SIG-M5 (cell line): ENCODE results near the gene STAT1.
"Not testable (repeated sequence)": the region's sequence is repeated elsewhere in the genome, so short reads cannot be mapped to it uniquely, and the experiment has no call there.

Source experiments
- DNase-seq: peaks from one replicate; lab custom pipeline; 2025; lab: John Stamatoyannopoulos, UW

The STAT1 gene

DNA sequence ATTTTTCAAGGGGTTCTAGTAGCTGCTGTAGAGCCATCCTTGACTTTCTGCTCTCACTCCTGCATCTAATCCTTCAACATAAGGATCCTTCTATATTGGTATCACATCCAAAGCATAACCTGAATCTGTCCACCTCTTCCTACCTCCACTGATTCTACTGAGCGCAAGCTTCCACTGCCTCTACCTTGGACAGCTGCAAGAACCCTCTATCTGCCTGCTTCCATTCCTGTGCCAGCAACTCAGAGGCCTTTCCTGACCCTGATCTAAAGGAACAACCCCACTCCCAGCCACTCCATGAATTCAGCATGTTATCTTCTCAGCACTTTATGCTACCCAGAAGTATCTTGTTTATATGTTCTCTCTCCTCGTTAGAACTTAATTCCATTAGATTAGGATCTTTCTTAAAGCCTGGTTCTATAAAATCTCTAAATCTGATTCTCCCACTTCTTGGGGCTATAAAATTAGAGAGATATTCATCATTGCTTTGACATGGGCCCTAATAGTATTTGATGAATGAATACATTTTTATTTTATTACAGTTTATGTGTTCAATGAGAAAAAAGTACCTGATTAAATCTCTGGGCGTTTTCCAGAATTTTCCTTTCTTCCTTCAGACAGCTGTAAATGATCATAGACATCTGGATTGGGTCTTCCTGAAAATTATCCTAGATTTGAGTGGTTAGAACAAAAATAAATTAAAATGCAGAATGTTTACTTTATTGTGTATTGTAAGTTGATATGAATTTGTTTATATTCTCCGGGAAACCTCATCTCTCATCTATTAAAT lies 6.8 kb downstream of the STAT1 start:
- no peak for DNase-seq

DNA sequence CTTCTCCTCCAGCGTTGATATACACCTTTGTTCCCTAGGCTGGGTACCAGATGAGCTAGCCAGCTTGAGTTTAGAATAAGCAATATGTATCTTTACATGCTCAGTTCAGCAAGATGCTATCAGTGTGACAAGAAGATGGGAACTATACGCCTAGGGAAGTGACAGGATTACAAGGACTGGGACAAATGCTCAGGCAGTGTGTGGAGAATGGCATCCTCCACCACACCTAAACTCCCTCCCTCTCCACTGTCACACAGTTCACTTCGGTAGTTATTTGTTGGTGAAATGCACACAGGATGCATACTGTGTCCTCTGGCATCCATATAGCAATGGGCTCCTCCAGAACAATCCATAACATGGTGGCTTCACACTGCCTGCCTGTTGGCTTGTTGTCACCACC lies 7.7 kb downstream of the STAT1 start:
- no peak for DNase-seq

DNA sequence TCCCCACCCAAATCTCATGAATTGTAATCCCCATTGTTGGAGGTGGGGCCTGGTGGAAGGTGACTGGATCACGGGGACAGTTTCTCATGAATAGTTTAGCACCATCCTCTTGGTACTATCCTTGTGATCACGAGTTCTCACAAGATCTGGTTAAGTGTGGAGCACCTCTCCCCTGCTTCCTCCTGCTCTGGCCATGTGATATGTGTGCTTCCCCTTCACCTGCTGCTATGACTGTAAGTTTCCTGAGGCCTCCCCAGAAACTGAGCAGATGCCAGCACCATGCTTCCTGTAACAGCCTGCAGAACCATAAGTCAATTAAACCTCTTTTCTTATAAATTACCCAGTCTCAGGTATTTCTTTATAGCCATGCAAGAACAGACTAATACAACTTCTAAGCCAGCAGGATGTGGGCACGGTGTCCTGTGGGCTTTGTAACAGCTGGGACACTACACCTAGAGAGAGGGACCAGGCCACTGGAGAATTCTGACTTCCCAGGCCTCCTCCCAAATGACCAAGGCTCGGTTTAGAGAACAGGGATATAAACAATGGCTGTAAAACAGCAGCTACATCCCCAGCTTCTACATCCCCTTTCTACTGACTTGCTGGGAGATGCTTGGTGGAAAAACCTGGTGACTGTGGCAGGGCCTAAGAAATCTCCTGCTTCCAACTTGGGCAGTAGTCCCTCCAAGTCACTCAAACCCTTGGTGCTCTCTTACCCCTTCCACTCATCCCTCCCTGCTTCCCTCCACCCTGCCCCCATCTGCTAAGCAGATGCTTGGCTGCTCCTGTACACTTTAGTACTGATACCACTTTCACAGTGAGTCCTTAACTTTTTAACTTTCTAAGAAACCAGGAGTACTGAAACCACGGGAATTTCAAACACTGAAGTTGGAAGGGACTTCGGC lies 10.3 kb downstream of the STAT1 start:
- DNase-seq = no peak

DNA sequence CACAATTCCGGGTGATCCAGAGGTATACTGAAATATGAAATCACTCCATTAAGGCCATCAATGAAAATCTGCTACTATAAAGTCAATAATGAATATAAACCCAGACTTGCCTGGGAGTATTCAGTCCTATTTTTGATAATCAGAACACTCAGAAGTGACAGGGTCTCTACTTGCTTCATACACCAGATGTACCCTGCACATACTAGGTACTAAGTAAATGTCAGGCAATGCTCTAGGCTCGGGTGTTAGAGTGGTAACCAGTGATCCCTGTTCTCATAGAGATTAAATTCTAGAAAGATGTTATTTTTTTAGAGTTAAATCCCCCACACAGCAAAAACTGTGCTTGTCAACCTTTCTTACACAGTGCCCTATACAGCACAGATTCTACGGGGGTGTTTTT lies 12.3 kb downstream of the STAT1 start:
- DNase-seq = no peak

DNA sequence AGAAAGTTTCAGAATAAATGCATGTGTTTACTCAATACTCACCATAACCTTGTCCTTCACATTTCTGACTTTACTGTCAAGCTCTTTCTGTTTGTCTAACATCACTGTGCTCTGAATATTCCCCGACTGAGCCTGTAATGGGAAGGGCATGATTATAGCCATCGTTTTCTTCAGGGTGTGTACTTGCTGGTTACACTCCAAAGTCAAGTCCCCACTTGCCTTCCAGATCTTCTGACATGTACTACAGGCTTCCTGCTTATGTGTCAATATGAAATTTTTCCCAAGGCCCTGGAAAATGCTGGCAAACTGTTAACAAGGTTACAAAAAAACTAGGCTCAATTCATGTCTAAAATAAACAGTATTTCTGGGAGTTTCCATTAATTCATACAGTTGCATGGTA lies 12.9 kb downstream of the STAT1 start:
- no peak for DNase-seq

DNA sequence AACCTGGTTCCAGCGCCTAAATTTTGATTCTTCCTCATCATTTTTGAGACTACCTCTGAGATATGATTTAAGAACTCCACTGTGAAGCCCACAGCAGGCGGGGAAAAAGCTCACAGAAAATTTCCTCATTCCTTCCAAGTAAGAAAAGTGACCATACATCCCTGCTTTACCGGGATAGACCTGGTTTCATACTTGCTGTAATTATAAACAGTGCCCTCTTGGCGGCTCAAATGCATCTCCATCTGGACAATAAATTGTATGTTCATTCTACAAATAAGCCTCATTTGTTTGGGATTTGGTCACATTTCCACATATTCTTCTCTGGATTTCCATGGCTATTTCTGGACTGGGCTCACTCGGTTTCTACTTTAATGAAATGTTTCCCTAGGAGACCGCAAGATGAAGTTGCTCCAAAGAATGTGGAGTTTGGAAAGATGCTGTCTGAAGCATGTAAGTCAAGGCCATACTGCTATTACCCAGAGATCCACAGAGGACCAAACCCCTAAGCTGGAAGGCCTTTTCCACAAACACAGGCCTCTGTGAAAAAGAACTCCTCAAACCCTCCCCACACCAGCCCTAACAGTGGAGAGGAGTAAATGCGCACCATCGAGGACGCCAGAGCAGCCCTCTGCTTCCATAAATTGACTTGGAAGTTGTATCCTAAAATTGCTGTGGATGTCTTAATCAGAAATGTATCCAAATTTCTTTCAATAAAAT lies 13.9 kb downstream of the STAT1 start:
- DNase-seq = no peak

DNA sequence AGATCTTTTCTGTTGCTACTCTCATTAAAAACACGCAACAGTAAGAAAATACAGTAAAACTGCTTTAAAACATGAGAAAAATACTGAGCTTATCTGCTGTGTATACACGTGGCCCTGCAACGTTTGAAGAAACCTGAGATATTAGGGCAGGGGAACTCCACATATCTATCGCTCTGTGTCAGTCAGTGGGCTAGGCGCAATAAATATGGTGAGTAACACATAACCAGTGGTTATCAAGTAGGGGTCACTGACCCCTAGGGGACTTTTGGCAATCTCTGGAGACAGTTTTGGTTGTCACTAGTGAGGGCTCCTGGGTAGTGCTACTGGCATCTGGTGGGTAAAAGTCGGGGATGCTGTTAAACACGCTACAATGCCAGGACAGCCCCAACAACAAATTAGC lies 14.9 kb downstream of the STAT1 start:
- no peak for DNase-seq

DNA sequence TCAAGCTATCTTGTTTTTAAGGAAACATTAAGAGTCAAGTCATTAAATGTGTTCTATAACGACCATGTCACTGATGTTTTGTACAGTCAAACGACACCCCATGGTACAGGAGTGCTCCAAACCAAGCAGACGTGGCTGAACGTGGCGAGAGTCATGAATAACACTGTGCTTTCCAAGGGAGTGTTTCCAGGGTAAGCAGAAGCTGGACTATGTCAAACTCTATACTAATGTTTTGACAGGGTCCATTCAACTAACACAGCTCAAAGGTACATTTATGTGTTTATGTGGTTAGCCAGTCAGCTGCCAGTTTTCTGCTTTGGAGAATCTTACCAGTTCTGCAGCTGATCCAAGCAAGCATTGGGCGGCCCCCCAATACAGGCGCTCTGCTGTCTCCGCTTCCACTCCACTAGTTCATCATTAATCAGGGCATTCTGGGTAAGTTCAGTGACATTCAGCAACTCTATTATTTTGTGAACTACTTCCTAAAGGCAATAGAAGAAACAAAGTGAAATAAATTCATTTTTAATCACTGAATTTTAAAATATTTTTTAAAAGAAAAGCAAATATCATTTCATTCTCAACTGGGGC lies 16.4 kb downstream of the STAT1 start:
- no peak for DNase-seq

DNA sequence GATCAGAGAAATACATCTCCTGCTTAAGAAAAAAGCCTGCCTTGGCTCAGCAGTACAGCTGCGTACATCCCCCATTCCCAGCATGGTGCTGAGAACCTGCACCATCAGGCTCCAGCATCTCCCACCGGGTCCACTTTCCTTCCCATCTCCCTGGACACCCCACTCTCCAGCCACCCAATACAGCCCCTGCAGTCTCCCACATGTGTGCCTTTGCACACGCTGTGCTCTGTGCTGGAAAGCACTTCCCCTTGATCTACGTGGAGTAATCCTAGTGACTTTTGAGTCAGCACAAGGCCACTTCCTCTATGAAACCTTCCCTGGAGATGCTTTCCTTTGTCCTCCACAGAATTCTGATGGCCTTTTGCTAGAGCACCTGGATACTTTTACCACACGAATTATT lies 17.0 kb downstream of the STAT1 start:
- DNase-seq = no peak

DNA sequence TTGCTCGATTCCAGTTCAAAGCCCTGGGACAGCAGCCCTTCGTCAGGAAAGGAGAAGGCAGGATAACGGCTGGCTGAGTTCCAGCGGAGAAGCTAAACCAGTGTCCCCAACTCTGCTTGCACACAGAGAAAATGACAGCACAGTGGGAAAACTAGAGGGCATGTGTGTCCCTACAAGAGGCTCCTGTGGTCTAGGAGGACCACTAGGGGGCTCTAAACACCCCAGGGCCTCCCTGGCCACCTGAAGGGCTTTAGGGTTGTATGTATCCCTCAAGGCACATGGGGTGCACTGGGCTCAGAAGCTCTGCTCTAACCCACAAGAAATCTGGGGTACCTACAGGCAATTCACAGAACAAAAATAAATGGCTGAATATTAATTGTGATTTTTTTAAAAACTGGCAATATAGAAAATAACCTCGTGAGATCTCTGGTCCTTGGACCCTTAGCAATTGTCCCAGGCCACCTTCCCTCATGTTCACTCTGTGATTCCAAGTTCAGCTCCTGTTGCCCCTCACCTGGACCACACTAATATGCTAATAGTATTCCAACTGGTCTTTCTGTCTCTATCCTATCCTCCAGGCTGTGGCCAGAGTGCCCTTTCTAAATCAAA lies 17.5 kb downstream of the STAT1 start:
- no peak for DNase-seq

DNA sequence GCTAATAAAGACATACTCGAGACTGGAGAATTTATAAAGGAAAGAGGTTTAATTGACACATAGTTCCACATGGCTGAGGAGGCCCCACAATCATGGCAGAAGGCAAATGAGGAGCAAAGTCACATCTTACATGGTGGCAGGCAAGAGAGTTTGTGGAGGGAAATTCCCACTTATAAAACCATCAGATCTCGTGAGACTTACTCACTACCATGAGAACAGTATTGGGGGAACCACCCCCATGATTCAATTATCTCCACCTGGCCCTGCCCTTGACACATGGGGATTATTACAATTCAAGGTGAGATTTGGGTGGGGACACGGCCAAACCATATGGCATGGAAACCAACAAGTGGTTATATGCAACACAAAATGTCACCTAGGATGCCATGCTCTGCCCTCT lies 18.7 kb downstream of the STAT1 start:
- not testable (repeated sequence) for DNase-seq

DNA sequence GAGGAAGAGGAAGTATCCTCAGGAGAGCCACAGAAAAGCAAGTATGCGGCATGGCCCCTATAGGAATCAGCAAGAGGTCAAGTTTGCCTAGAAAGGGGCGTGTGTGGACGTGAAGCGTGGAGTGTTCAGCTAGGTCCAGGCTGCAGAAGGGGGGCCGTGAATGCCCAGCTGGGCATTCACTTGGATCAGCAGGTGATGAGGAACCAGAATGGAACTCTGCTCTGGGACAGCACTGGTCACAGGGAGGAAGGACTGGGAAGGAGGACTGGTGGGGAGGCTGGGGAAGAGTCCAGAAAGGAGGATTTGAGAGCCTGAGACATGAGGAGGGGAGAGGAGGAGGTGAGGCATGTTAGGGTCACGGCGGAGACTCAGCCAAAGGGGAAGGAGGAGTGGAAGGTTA lies 19.8 kb downstream of the STAT1 start:
- no peak for DNase-seq

DNA sequence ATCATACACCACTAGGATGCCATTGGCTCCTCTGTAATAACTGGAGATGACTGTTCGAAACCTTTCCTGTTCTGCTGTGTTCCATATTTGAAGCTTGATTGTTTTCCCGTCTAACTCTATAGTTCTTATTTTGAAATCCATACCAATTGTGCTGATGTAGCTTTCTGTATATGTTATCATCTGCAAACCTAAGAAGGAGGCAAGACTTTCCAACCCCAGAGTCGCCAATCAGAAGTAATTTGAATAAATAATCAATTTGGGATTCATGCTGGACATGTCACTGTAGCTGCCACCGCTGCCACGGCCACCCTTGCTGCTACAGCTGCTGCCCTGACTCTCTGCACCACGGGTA lies 20.7 kb downstream of the STAT1 start:
- no peak for DNase-seq

DNA sequence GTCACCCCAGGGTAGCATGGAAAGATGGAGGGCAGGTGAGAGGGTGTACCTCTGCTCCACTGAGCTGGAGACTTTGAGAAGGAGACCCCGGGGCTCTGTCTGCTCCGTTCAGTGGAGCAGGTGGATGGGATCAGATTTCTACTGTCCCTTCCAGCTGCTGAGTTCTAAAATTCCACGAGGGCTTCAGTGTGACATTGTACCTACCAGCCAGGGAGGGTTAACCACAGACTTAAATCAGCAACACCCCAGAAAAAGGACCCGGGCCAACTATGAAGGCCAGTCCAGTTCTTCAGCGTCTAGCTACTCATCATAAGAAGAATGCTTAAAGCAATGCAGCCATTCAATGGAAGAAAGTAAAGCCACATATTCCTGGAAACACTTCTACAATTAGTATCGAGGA lies 23.8 kb downstream of the STAT1 start:
- DNase-seq = no peak

DNA sequence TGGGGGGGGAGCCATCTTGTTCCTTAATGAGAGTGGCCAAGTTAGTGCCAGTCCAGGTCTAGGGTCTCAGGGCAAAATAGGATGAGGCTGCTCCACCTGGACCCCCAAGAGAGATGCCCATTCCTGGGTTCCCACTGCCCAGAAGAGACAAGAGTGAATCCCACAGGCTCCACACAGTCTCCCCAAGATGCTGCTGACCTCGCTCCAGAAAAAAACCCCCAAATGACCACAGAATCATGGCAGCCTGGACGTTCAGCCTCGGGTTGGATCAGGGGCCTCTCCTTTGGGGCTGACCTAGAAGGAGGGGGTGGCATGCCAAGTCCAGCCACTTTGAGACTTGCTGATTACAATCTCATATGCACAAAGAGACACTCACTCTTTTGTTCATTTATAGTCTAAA lies 25.1 kb downstream of the STAT1 start:
- no peak for DNase-seq

DNA sequence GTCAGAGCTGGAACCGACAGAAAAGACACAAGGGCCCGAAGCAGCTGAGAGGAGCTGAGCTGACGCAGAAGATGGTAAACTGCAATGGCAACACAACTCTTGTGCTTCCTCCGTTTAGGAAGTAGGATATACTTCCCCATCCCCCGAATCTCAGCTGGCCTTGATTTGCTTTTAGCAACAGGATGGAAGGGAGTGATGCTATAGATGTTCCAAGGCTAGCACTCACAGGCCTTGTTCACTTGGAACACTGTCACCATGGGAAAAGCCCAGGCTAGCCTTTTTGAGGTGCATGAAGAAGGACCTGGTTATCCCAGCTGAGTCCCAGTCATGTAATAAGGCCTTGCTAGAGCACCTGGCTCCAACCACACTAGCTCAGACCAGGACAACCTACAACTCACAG lies 26.0 kb downstream of the STAT1 start:
- no peak for DNase-seq

DNA sequence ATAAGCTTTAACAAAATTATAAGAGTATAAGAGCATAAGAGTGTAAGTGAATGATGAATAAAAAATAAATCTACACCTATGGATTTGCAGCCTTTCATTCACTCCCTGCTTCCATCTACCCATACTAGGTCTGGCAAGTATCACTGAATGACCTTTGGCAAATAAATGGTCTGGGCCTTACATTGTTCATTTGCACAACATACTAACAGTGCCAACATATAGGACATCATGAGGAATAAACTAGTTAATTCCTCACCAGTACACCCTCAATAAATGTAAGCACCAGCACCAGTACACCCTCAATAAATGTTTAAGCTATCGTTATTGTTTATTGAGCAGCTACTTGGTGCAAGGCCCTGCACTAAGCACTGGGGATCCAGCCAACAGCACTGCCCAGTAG lies 26.9 kb downstream of the STAT1 start:
- no peak for DNase-seq

DNA sequence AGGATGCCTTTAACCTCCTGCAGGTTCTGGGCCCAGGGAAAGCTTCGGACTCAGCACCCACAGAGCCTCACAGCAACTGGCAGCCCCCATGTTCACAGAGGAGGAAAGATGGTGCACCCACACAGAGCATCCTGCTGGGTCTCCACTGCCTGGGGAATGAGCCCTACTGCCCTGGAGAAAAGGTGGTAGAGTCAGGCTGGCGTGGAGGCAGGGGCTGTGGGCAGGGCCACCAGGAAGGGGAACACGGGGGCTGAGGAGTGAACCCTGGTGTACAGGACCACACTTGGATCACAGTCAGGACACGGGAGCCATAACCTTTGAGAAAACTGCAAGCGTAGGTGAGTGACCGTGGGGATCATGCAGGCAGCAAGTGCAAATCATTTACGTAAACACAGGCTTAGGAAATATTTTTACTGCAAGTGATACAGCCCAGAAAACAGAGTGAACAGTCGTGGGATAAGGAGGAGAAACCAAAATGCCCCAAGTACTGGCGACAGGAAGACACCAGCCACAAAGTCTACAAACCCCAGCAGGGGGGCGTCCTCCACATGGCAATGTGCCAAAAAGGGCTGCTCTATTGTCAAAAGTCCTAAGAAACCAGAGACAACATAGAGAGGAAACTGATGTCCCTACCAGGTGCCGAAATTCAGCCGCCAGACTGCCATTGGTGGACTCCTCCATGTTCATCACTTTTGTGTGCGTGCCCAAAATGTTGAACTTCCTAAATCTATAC lies 27.6 kb downstream of the STAT1 start:
- DNase-seq = no peak

DNA sequence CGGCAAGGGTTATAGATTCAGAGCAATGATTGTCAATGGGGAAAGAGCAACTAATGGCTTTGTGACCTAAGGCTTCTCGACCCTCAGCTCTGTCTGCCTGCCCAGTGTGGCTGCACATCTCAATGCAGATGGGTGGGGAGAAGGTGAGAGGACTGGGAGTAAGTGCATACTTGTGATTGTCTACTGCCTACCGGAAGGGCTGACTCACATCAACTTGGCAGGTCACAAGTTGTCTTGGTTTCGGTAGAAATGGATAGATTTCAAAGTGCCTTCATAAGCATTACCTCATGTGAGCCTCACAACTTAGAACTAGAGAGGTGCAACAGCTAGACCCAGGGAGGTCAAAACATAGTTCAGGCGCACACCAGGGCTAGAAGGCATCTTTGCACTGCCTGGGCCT lies 29.4 kb downstream of the STAT1 start:
- DNase-seq = no peak

DNA sequence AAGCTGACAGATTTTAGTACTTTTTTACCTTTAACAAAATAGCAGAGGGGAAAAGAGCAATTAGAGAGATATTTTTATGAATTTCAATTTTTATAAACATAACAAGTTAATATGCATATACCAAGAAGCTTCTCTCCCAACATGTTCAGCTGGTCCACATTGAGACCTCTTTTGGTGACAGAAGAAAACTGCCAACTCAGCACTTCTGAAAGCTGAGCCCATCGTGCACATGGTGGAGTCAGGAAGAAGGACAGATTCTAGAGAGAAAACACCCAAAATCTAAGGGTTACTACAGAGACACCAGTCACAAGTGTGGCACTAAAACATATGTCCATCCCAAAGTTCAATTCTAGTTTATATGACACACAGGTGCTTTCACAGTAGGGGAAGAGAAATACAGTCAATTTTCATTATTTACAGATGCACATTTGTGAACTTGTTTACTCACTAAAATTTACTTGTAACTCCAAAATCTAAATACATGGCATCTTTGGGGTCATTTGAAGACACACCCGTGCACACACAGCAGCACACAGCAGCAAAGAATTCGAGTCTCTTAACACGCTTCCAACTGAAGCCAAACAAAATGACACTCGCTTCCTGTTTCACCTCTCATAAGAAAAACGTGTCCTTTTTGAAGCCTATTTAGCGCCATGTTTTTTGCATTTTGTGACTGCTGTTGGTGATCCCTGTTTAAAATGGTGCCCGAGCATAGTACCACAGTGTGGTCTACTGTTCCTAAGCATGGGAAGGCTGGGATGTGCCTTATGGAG lies 31.5 kb downstream of the STAT1 start:
- no peak for DNase-seq

DNA sequence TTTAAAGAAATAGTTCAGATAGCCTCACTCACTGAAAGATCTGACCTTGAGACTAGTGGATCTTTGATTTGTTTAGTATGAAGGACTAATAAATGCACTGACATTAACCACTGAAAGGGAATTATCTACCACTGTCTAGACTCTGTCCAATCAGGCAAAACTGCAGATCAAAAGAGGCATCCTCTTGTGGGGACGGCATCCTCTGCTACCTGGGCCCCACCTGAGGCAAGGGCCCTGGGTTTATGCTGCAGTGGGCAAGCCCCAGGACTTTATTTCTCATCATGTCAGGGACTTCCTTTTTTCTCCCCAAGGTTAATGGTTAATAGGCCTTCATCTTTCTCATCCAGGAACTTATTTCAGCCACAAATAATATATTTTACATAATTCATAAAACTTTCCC lies 32.2 kb downstream of the STAT1 start:
- no peak for DNase-seq
